Activated T-helper 1 cell treated with anti-CD3 and anti-CD28 coated beads, Interleukin-2, amount 50 U/mL, for 16 hours (primary cell): ENCODE results near the gene KCNF1.

Experiments
- DNase-seq, 2 donors: peaks; one replicate each; pipeline ENCODE4 v3.0.0-alpha.2; 2020; ENCODE audit warnings: low read depth in 1 of 2, low spot score in 1 of 2

Gene KCNF1

DNA sequence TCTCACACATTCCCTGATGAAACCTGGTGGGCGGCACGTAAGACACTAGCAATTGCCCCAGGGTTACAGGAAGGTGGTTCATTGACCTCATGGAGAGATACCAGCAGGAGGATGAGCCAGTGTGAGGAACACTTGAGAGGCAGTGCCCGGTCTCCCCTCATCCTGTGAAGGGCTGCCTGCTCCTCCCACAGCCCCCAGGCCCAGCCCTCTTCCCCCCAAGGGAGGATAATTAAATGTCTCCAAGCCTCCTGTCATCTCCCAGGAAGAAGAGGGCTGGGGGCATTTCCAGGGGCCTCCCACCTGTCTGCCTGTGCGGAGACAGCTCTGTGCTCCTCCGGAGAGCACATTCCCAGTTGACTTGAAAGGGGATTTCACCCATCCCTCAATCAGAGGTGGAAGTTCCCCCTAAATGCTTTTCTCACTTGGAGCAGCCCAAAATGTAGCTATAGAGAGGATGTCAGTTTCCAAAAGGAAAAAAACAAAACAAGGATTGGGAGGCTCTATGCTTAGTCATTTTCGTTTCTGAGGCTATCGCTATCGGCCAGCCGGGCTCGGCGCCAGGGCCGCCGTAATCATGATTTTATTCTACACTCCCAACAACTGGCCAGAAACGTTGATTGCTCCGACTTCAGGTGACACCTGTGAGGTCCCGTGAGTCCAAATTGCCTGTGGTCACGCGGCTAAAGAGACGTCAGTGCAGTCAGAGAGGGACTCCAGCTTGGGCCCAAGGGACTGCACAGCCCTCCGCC lies 7.1 kb downstream of the KCNF1 start:
- DNase-seq, result no peak

DNA sequence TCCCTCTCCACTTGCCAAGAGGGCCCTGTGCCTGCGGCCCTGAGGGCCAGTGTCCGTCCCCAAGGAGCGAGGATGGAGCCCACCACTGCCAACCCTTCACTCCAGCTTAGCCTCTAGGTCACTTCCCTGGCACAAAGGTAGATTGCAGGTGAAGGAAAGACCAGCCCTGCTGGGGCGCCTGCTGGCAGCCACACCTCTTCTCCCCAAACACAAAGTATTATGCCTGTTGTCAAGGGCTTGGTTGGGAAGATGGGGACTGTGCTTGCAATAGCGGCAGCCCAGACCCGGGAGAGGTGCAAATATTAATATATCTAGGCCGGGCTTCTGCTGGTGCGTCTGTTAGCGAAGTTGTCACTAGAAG lies 7.7 kb downstream of the KCNF1 start:
- DNase-seq, result no peak

DNA sequence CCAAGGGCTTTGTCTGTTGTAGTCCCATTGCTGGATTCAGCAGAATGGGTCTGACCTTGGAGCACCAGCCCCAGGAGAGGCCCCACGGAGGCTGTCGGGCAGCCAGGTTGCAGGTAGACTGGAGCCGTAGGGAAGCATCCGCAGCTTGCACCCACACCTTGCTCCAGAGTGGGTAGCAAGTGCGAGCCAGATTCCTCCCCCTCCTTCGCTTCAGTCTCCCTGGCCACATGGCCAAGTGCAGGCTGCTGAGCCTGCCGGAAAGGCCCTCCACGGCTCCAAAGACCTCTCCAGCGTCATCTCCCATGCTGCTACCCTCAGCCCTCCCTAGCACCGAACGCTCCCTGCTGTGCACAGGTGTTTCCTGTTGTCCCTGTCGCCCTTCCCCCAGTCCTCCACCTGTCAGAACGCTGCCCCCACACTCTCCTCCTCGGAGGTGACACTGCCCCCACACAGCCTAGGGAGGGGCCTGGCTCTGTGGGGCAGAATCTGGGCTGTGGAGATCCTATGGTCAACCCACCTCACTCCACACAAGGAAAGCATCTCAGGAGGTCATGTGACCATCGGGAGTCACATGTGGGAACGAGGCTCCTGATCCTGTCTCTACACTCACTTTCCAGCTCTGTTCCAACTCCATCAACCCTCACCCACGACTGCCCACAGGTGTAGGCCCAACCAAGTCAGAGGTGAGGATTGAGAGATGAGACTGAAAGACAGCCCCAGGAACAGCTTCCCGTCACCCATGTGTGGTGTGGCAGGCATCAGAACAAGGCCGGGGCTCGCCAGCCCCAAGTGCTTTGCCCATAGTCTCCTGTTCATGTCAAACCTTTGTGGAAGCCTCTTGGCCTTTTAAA lies 8.3 kb downstream of the KCNF1 start:
- DNase-seq, result no peak

DNA sequence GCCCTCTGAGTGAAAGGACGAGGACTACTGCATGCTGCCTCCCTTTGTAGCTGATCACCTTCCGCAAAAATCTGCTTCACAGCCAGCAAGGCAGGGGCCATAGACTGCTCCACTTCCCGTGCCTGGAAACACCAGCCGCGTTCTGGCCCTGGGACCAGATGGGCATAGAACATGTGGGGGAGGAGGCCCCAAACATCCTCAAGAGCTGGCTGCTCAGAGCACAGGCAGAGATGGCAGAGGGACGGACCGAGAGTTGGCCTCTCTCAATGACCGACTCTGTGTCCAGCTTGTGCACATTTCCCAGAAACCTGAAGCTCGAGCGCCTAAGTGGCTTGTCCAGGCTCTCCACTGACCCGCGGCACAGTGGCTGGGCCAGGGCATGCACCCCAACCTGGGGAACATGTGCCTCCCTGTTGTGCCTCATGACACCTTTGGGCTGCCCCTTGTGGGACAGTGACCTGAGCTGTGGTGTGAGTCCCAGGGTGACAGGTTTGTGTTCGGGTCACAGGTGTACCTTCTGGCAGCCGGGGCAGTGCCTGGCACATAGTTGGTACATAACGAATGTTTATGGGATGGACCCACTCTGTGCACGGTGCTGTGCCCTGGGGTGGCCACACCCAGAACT lies 9.1 kb downstream of the KCNF1 start:
- DNase-seq, result no peak

DNA sequence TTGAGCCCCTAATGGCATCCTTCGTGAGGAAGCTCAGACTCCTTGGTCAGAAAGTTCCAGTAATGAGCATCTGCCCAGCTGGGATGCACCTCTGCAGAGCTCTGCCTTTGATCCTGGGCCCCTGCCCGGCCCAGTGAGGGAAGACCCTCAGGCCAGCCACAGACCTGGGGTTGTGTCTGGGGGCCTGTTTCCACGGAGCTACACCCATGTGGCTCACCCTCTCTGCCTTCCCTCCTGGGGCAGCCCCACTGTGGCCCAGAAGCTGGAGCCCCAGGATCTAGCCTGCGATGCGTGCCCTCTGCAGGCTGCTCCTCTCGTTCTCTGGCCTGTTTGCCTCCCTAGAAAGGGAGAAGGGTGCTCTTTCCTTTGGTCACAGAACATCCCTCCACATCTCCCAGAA lies 9.8 kb downstream of the KCNF1 start:
- DNase-seq, result no peak

DNA sequence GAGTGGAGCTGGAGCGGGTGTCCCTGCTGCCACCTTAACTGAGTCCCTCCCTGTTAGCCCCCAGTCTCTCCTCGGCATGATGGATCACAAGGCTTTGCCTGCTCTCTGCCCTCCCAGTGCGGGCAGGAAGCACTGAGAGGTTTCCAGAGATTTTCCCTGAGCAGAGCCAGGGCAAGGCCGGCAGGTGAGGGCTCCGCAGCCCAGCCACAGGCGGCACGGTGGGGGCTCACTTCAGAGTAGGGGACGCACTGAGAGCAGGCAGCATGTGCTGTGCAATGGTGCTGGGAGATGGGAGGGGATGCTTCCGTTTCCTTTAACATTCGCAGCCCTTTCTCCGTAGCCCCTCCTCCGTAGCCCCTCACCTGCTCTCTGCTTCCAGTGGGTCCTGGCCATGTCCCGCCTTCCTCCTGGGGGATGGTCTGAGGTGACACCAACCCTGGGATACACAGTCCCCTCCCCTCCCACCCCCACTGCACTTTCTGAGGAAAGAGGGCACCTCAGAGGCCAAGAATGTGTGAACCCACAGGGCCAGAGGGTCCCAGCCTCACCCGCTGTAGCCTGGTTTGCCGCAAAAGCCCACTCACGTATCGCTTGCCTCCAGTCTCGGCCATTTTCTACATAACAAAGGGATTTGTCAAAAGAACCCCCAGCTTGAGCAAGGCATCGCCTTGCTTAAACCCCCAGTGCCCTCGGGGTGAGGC lies 10.7 kb downstream of the KCNF1 start:
- no peak for DNase-seq

DNA sequence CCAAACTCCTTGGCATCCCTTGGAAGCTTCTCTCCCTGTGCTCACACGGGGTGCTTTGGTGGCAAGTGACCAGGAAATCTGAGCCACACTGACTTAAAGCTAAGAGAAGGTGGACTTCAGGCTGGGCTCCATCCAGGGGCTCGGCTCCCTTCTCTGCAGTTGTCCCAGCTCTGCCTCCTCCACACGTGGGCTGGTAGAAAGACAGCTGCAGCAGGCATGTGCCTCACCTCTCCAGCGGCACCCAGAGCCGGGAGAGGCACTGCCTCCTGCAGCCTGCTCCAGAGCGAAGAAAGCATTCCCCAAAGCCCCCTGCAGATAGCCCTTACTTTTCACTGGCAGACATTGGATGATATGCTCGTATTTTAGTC lies 11.3 kb downstream of the KCNF1 start:
- no peak for DNase-seq

DNA sequence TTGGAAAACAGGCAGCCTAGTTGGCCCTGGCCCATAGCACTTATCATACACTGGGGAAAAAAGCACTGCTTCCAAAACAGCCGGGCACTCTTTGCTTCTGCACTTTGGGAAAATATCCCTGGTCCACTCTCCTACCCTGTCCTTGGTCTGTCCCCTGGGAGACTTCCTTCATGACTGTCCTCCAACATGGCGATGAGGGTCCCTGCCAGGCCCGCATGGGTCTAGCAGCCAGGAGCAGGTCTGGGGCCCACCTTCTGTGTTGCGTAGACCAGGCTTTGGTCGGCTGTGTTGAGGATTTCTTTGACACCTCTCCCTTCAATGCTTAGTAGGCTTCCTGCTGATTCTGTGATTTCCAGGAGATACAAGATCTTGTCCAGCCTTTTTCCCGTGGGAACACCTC lies 12.2 kb downstream of the KCNF1 start:
- DNase-seq, result no peak

DNA sequence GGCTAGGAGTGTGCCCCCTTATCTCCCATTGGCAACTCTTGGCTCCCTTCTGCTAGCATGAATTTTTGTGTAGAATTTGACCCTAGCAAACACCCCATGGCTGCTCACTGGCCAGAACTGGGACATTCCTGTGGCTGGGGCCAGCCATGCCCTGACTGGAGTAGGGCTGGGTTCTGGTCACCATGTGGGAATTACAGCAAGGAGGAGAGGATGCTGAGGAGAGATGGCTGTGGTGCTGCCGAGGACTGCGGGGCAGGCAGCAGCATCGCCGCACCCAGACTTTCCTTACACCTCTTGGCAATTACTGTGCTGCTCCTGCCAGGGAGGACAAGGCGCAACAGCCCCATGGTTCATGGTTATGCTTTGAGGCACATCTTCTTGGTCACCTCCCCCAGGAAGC lies 12.7 kb downstream of the KCNF1 start:
- DNase-seq, result no peak

DNA sequence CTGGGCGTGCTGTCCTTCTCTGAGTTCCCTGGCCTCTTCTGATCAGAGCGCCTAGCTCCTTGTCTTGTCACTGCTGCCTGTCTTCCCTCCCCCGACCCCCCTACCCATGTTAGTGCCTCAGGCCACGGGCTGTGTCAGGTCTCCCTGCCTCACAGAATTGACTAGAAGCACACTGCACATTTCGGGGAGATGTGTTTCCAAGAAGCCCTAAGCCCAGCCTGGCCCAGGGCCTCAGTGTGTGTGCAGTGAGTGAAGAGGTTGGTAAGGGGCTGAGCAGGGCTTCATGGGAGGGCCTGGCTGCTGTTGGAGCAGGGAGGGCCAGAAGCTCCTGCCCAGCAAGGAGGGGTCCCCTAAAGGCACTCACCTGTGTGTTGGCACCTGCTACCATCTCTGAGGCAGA lies 13.1 kb downstream of the KCNF1 start:
- no peak for DNase-seq

DNA sequence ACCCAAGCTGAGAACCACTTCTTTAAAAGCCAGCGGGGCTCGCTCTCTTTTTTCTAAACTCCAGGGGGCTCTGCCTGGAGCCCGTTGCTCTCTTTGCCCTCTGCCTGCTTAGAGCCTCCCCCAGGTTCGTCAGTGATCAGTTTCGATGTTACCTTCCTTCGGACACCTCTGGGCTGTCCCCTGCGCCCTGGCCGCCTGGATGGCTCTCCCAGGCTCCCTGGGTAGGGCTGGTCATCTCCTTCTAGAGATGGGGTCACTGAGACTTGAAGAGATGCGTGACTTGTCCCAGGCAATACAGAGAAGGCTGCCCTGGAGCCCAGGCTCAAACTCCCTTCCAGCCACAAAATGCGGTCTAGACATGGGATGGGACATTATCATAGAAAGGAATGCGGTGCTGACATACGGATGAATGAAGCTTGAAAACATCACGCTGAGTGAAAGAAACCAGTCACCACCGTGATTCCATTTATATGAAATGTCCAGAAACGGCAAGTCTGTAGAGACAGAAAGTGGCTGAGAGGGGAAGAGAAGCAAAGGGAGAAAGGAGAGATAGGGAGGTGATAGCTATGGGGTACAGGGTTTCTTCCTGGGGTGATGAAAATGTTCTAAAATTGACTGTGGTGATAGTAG lies 14.6 kb downstream of the KCNF1 start:
- no peak for DNase-seq

DNA sequence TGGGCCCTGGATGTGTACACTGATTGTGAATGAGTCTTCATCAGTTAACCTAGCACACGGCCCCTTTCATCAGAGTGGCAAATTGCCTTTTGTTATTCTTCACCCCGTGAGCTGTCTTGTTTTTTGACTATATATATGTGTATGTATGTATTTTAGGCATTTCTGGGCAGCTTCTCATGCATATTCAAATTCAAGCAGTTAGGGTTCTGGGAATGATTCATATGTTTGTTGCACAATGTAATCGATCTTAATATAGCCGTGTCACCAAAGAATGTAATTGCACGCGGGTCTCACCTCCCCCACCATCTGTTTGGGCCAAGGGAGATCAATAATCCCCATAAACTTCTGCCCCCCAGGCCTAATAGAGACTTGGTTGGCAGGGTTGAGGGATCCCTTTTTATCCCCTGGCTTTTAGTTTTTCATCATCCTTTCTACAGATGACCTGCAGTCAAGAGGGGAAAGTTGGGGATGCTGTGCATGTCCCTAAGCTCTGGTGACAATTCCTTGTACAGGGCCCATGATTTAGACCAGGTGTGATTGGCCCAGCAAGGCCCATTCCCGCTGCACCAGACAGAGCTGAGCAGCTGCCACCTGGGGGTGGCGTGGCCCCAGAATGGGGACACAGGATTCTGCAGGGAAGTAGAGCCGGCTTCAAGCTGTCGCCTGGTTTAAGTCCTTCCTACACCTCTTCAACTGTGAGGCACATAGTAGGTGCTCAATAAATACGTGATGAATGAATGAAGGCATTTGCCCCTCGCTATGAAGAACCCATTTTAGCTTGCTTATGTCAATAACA lies 19.2 kb downstream of the KCNF1 start:
- no peak for DNase-seq

DNA sequence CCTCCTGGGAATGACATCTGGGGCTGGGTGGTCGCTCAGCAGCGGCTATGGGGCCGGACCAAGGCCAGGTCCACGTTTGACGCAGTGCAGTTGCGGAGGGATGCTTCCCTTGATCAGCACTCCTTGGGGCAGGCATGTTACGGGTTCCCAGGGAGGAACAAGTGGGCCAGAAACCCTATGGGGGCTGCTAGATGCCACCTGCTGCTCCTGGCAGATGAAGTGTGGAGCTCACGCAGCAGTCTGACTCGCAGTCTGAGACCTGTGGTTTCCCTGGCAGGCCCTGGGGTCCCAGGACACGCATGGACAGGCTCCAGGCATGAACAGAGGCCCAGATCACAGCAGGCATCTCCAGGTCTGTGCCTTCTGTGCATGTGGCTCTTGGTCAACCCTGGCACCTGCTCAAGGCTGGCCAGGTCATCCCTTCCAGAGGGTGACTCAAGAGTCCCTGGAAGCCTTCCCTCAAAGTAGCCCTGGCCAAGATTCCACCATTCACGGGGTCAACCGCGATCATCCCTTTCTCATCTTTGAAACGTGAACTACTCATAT lies 20.0 kb downstream of the KCNF1 start:
- DNase-seq, result no peak

DNA sequence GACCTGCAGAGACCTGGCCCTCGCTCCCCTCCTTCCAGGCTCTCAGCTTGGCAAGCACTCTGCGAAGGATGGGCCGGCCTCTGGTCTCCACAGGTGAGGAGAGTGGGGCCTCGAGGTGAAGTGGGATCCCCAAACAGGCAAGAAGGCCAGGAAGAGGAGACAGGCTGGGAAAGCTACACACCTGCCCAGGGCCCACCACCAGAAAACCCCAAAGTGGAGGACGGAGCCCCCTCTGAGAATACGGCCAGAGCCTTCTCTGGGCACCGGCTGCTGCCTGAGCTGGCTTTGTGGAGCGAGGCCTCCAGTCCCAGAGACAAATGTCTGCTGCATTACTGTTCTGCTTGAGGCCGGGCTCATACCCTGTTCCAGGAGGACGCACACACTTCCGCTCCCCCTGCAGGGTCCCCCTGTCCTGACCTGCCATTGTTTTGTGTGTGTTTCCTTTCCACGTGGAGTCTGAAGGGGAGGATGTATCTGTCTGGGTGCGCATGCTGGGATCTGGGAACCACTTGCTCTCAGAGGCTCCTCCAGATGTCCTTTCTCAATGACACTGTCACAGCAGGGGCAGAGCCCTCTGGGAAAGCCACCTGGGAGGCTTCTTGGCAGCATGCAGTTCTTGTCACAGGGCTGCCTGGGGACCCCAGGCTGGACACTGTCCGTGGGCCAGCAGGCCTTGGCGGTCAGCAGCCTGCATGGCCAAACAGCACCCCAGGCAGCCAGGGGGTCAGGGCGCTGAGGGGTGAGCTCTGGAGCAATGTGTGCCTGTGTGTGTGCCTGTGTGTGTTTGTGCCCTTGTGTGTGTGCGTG lies 20.8 kb downstream of the KCNF1 start:
- no peak for DNase-seq

DNA sequence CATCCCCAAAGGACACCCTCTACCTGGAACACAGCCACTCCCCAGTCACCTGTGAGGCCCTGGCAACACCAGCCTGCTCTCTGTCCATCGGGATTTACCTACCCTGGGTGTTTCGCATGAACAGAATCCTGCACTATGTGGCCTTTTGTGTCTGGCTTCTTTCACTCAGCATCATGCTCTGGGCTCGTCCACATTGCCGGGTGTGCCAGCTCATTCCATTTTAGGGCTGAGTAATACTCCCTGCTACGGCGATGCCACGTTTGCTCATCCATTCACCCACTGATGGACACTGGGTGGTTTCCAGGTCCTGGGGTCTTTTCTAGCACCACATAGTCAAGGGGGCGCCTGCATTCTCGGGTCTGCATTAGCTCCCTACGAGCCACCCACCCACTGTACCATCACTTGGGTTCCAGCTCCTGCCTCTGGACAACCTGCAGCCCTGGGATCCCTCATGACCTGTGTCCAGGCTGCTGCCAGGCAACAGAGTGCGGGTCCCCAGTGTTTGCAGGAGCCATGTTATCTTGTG lies 22.0 kb downstream of the KCNF1 start:
- DNase-seq, result no peak

DNA sequence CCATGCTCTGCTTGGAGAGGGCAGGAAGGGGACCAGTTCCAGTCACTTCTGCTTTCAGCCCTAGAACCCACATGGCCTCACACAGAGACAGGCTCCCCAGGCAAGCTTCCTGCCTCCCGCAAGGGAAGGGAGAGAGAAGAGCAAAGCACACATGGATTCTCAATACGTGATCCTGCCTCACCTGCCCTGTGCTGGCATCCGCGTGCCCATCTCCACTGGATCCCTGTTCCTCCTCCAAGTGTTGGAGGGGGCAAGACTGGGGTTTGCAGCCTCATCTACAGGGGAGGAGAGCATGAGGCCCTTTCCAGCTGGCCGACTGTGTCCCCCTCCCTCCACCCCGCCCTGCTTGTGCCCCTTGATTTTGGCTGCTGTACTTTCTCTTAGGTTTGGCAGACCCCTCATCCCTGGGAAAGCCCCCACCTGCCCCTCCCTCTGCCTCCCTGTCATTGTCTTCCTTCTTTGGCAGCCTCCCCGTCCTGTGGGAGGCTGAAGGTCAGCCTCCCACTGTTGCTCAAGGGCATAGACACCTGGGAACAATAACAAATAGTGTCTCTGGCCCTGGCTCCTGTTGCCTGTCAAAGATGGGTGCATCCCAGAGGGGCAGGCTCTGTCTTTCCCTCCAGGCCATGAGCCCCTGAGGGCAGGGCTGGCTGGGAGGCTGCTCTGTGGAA lies 22.7 kb downstream of the KCNF1 start:
- no peak for DNase-seq

DNA sequence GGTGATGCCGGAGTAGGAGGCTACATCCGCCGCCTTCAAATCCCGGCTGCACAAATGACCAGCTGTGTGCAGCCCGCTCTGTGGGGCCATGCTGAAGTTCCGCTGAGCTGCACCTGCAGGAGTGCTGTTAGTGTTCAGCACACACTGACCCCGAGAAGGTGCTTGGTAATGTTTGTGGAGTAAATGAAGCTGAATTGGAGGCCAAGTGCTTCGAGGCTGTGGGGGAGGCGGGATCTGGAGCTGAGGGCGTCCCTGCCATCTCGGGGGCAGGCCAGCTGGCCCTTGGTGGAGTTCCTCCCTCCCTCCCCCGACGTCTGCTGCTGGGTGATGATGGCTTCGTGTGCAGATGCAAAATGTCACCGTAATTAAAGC lies 23.2 kb downstream of the KCNF1 start:
- no peak for DNase-seq

DNA sequence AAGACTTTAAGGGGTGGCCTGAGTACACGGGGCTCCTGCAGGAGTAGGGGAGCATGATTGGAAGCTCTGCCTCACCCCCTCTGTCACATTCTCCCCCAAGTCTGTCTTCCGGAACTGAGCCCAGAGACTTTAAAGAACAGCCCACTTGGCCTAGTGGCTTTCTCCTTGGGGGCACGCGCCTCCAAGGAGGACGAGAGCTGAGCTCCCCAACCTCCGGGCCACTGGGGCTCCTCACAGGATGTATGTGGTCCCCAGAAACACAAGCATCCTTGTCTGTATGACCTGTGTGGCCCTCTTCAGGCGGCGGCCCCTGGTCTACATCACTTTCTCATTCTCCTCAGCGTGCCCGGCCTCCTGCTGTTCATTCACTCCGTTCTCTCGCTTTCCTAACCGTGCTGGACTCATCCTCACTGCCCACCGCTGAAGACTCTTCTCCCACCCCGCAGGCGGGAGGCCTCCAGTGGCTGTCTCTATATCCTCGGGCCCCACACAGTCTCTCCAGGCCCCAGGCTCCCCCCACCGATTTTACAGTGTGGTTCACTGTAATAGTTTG lies 23.7 kb downstream of the KCNF1 start:
- DNase-seq, result no peak
